Stimulated activated naive CD8-positive, alpha-beta T cell treated with anti-CD3 and anti-CD28 coated beads, Interleukin-15, Interleukin-2, amounts not matched to agents 100 ng/mL and 50 ng/mL, for 24 hours (primary cell): ENCODE measurements around the gene MARCHF4.

Experiments used
- H3K27ac Mint-ChIP-seq: one replicate; pipeline ENCODE4 v1.8.0; 2021; ENCODE audit warnings: mild to moderate bottlenecking, mixed read lengths
- H3K27me3 Mint-ChIP-seq: one replicate; pipeline ENCODE4 v1.8.0; 2021; ENCODE audit warnings: mixed read lengths
- H3K36me3 Mint-ChIP-seq: one replicate; pipeline ENCODE4 v1.8.0; 2021; ENCODE audit warnings: low read depth, mixed read lengths
- H3K4me1 Mint-ChIP-seq: one replicate; pipeline ENCODE4 v1.8.0; 2021; ENCODE audit warnings: low read depth, mixed read lengths
- H3K4me3 Mint-ChIP-seq: one replicate; pipeline ENCODE4 v1.8.0; 2021; ENCODE audit warnings: mild to moderate bottlenecking, mixed read lengths
- H3K9me3 Mint-ChIP-seq: one replicate; pipeline ENCODE4 v1.8.0; 2021; ENCODE audit warnings: mixed read lengths

Gene MARCHF4, protein sequence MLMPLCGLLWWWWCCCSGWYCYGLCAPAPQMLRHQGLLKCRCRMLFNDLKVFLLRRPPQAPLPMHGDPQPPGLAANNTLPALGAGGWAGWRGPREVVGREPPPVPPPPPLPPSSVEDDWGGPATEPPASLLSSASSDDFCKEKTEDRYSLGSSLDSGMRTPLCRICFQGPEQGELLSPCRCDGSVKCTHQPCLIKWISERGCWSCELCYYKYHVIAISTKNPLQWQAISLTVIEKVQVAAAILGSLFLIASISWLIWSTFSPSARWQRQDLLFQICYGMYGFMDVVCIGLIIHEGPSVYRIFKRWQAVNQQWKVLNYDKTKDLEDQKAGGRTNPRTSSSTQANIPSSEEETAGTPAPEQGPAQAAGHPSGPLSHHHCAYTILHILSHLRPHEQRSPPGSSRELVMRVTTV

GRCh38 chr2:216371721-216372702 lies at the start of gene MARCHF4:
TSS of gene MARCHF4 (minus strand) at chr2:216372483. CDS start at chr2:216370260, 2,223 bp downstream.
- H3K4me3 Mint-ChIP-seq: peak within 1 kb of the TSS; percentile 37
- H3K27ac Mint-ChIP-seq: no peak within 1 kb of the TSS
- peaks cover 24% of the 10 kb centered on the region for H3K4me1 Mint-ChIP-seq
- peaks cover 49% of the 10 kb centered on the region for H3K27me3 Mint-ChIP-seq
- no peaks in the 10 kb centered on the region for H3K9me3 Mint-ChIP-seq
- H3K36me3 Mint-ChIP-seq: no peaks in the 10 kb centered on the region

DNA sequence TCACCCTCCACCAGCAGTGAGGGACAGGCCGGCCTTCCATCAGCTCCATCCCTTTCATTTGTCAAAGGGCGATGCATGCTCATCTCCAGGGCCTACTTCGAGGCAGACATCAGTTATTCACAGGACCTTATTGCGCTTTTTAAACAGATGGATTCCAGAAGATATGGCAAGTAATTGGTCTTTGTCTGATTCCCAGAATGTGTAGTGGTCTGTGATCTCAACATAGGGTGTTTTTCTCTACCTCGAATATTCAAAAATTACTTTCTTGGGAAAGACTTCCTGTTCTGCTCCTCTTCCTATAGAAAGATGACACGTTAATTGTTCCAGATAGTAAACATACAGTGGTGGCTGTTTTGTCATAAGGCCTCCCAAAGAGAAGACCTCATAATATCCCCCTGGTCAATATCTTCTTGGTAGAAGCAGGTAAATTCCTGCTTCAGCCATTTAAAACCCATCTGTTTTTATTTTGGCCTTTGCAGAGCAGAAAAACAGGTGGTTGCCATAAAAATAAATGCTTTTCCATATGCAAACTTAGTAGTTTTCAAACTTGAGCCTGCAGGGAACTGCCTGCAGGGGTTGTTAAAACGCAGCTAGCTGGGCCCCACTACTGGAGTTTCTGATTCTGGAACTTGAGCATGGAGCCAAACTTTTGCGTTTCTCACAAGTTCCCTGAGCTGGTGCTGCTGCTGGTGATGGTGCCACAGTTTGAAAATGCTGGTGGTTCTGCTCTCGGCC lies 48.3 kb upstream of the MARCHF4 start:
- Mint-ChIP-seq H3K27ac (no peak overlapping the region), H3K36me3 (peaks cover 79% of the 10 kb centered on the region), H3K4me3 (no peak overlapping the region), H3K9me3 (no peaks in the 10 kb centered on the region), H3K4me1 (peaks cover 12% of the 10 kb centered on the region), H3K27me3 (no peaks in the 10 kb centered on the region)

- Mint-ChIP-seq H3K4me1 (peaks cover 12% of the 10 kb centered on the region), H3K27ac (no peak overlapping the region), H3K4me3 (no peak overlapping the region), H3K36me3 (peaks cover 70% of the 10 kb centered on the region), H3K27me3 (no peaks in the 10 kb centered on the region), H3K9me3 (no peaks in the 10 kb centered on the region)
These were observed 46.7 kb upstream of the MARCHF4 start for GRCh38 chr2:216418981-216419380.

DNA sequence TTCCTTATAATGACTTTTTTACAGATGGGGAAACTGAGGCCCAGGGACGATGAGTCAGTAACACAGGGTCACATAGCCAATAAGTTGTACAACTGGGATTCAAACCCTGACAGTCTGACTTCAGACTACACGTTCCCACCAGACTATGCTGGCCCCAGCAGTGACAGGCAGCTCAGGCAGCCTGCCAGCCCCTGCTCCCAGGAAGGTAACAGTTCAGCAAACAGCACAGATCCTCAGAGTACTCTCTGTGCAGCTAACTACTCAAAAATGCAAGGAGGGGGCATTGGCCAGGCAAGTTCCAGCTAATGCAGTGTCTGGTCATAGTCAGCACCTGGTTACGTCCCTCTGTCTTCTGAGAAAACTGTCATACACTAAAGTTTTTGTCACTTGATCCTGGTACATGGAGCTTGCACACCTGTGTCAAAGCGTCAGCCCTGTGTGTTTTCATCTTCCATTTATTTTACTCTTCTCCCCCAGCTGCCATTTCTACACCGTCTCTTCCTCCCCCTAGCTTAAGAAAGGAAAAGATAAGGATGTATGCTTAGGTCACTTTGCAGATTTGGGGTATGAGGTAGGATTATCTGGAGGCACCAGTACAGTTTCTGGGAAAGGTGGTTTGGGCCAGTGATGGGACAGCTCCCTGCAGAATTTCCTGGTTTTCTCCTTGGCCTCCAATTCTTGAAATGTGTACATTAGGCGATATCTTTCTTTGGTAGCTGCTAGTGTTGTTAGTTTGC lies 44.5 kb upstream of the MARCHF4 start:
- H3K9me3 Mint-ChIP-seq: no peaks in the 10 kb centered on the region
- no peak overlapping the region for H3K27ac Mint-ChIP-seq
- H3K27me3 Mint-ChIP-seq: no peaks in the 10 kb centered on the region
- H3K4me3 Mint-ChIP-seq: no peak overlapping the region
- peaks cover 50% of the 10 kb centered on the region for H3K36me3 Mint-ChIP-seq
- H3K4me1 Mint-ChIP-seq: peaks cover 20% of the 10 kb centered on the region

DNA sequence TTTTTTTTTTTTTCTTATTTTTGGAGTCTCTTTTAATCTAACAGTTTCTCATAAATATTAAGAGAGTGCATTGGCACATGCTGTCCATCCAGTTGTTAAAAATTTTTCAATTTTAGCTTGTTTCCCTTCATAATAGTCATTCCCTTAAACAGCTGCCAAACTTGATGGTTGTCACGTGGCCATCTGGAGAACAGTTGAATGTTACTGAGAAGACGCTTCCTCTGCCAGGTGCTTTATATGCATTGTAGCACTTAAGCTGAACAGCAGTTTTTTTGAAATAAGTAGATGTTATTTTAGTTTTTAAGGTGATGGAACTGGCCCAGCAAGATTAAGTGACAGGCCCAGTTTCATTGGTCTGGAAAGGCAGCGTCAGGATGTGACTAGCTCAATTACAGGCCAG lies 43.3 kb upstream of the MARCHF4 start:
- Mint-ChIP-seq H3K9me3 (no peaks in the 10 kb centered on the region), H3K27me3 (no peaks in the 10 kb centered on the region), H3K36me3 (peaks cover 45% of the 10 kb centered on the region), H3K4me3 (no peak overlapping the region), H3K27ac (no peak overlapping the region), H3K4me1 (peaks cover 23% of the 10 kb centered on the region)

DNA sequence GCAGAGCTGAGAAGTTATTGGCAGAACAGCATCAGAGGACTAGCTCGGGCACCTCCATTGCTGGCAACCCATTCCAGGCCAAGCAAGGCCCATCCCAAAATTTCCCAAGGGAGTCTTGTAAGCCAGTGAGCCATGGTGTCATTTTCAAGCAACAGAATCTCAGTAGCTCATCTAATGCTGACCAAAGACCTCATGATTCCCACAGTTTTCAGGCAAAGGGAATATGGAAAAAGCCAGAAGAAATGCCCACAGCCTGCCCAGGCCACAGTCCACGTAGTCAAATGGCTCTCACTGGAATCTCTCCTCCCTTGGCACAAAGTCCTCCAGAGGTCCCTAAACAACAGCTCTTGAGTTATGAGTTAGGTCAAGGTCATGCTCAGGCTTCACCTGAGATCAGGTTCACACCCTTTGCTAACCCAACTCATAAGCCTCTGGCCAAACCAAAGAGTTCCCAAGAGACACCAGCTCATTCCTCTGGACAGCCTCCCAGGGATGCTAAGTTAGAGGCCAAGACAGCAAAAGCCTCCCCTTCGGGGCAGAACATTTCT lies 42.6 kb upstream of the MARCHF4 start:
- Mint-ChIP-seq H3K4me3 (no peak overlapping the region), H3K4me1 (peaks cover 23% of the 10 kb centered on the region)

GRCh38 chr2:216413882-216414281 lies 41.6 kb upstream of the MARCHF4 start:
- no peak overlapping the region for H3K27ac Mint-ChIP-seq
- peaks cover 34% of the 10 kb centered on the region for H3K36me3 Mint-ChIP-seq
- no peaks in the 10 kb centered on the region for H3K27me3 Mint-ChIP-seq
- peaks cover 23% of the 10 kb centered on the region for H3K4me1 Mint-ChIP-seq
- H3K4me3 Mint-ChIP-seq: peak overlapping the region; percentile 92
- no peaks in the 10 kb centered on the region for H3K9me3 Mint-ChIP-seq

More for the DNA sequence above, 42.6 kb upstream of the MARCHF4 start:
- no peaks in the 10 kb centered on the region for H3K27me3 Mint-ChIP-seq
- H3K36me3 Mint-ChIP-seq: peaks cover 38% of the 10 kb centered on the region
- H3K9me3 Mint-ChIP-seq: no peaks in the 10 kb centered on the region
- H3K27ac Mint-ChIP-seq: no peak overlapping the region

DNA sequence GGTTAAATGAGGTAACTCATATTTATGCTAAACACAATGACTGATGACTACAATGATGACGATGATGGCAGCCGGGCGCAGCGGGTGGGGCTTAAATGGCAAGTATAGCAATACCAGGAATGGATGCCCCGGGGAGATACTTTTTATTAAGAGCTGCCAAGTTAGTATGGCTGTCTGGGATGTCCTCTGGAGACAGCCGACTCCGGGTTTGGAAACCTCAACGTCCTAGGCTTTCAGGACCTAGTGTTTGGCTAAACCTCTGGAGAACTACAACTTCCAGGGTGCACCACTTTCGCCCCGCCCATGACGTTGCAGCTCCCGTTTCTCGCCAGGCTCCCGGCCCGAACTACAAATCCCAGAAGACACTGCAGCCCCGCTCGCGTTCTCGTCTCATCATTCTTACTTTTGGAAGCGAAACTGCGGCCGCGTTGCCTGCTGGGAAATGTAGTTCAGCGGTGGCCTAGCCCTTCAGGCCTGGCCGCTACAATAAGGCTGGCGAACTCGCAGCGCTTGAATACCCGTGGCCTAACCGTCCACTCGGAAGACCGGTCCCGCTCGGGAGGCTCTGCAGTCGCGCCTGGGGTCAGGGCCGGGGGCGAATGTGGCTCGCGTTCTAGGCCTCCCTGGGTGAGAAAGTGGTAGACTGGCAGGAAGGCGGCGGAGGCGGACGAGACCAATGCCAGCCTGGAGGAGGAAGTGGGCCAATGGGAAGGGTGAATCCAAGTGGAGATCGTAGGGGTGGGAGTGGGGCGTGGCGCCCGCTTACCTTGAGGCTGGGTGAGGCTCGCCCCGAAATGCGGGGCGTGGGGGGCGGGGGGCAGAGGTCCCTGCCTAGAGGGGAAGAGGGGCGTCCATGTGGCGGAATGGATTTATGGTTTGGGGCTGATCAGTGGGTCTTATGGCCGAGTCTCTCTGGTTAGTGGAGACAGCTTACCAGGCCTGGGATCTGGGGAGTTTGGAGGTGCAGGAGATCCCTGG lies 40.0 kb upstream of the MARCHF4 start, which contains the start of gene SMARCAL1:
Gene SMARCAL1, plus strand, starts transcription at position 463 of the 978 bp plus-strand sequence. CDS start 2,221 bp downstream, outside the sequence.
- H3K9me3 Mint-ChIP-seq: no peaks in the 10 kb centered on the region
- H3K4me1 Mint-ChIP-seq: peaks cover 17% of the 10 kb centered on the region
- peaks cover 19% of the 10 kb centered on the region for H3K36me3 Mint-ChIP-seq
- no peaks in the 10 kb centered on the region for H3K27me3 Mint-ChIP-seq
- peak within 1 kb of the TSS; percentile 90 for H3K27ac Mint-ChIP-seq
- peak within 1 kb of the TSS; percentile 92 for H3K4me3 Mint-ChIP-seq

DNA sequence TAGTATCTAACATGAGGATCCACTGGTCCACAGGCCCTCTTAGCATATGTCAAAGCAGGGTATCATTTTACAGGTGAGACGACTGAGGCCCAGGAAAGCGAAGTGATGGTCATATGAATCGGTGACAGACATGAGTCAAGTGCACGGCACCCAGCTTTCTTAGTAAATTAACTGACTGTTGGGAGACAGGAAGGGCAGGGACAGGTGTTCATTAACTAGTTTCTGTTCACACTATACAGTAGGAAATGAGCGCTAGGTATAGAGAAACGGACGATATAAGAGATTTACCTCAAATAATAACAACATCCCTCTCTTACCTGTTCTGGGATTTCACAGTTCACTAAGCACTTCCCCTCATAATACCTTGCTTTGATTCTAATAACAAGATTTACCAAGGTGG lies 38.3 kb upstream of the MARCHF4 start:
- no peaks in the 10 kb centered on the region for H3K9me3 Mint-ChIP-seq
- peaks cover 11% of the 10 kb centered on the region for H3K4me1 Mint-ChIP-seq
- peaks cover 7% of the 10 kb centered on the region for H3K36me3 Mint-ChIP-seq
- H3K27ac Mint-ChIP-seq: no peak overlapping the region
- no peaks in the 10 kb centered on the region for H3K27me3 Mint-ChIP-seq
- no peak overlapping the region for H3K4me3 Mint-ChIP-seq

GRCh38 chr2:216408426-216409290 lies 36.4 kb upstream of the MARCHF4 start:
- Mint-ChIP-seq H3K27ac (no peak overlapping the region), H3K36me3 (no peaks in the 10 kb centered on the region), H3K9me3 (no peaks in the 10 kb centered on the region), H3K27me3 (no peaks in the 10 kb centered on the region), H3K4me1 (peaks cover 10% of the 10 kb centered on the region), H3K4me3 (no peak overlapping the region)

- Mint-ChIP-seq H3K36me3 (no peaks in the 10 kb centered on the region), H3K9me3 (no peaks in the 10 kb centered on the region), H3K4me1 (peaks cover 4% of the 10 kb centered on the region), H3K27ac (no peak overlapping the region), H3K27me3 (no peaks in the 10 kb centered on the region), H3K4me3 (no peak overlapping the region)
These were observed 34.5 kb upstream of the MARCHF4 start for GRCh38 chr2:216406826-216407225.

- Mint-ChIP-seq H3K36me3 (no peaks in the 10 kb centered on the region), H3K27me3 (no peaks in the 10 kb centered on the region), H3K9me3 (no peaks in the 10 kb centered on the region), H3K4me3 (no peak overlapping the region), H3K4me1 (no peaks in the 10 kb centered on the region), H3K27ac (no peak overlapping the region)
These were observed 33.3 kb upstream of the MARCHF4 start for GRCh38 chr2:216405588-216405987.
